ENCODE measurements around the gene SYCP3.

SYCP3 gene

DNA sequence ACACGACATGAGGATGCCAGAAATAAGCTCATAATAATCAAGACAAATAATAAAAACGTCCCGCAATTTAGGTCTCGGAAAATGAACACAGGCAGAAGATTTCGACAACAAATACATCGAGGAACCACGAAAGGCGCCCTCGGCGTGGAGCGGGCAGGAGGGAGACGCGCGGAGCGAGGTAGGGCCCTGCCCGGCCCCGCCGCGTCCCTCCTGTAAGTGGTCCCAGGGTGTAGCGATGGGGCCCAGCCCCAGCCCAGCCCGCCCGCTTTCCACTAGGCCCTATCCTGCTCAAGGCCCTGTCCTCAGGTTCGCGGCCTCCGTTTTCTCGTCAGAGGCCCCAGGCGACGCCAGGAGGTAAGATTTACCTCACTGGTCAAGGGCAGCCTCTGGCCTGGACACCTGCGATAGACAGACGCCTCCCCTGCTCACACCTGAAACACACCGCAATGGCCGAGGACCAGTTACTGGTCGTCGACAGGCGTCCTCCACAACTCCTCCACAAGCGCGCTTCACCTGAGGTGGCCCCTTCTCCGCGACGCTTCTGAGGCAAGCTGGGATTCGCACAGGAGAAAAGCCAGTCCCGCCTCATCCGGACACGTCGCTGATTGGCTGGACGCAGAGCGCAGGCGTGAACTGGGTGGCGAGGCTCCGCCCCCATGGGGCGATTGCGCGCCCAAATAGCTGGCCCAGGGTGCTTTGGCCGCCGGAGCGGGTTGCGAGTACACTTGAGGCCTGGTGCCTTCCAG is at the start of gene SYCP3:
TSS of gene SYCP3 (minus strand) at position 543 of the 746 bp plus-strand sequence. CDS start 1,527 bp downstream, outside the sequence.
- Histone ChIP-seq H3K9me3 (ENCODE audit: control insufficient read depth, insufficient read depth, low read length) (no peaks in the 10 kb centered on the region), H3K9ac (ENCODE audit: low read depth, low read length) (no peak within 1 kb of the TSS), H3K4me1 (ENCODE audit: insufficient read depth, low read length) (no peaks in the 10 kb centered on the region), H3K36me3 (ENCODE audit: insufficient read depth, low read length) (no peaks in the 10 kb centered on the region; the same call in 1 of the 2 replicates)

DNA sequence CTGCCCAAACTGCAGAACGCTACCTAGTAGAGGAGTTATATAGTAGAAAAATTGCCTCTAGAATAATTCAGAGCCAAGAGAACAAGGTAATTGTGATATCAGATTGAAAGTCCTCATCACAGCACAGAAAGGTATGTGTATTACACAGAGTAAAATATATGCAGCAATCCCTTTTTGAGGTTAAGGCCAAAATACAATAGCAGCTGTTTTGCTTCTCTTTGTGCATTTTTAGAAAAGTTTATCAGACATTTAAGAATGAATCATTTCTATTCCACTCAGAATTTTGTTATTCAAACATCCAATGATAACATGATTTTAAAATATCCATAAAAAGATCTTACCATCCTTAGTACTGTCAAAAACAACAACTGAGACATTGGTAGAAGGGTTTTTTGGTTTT is 46.4 kb upstream of the SYCP3 start:
- Histone ChIP-seq H3K9me3 (ENCODE audit: control insufficient read depth, insufficient read depth, low read length) (no peaks in the 10 kb centered on the region), H3K9ac (ENCODE audit: low read depth, low read length) (no peak overlapping the region), H3K36me3 (ENCODE audit: insufficient read depth, low read length) (no peaks in the 10 kb centered on the region), H3K4me1 (ENCODE audit: insufficient read depth, low read length) (no peaks in the 10 kb centered on the region)

DNA sequence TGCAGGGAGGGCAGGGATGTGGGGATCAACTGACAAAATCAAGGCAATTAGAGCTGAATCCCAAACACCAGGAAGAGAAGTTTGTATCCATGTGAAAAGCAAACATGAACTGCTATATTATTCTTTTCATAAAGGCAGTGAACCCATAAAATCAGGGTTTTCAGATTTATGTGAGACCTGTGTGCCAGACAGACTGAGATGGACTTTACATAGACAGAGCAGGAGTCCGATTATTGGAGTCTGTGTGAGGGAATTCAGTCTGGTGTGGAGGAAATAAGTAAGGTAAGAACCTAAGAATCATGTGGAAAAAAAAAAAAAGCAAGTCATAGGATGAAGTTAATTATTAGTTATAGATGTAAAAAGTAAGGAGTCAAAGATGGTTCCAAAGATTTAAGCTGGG is 45.1 kb upstream of the SYCP3 start:
- H3K9me3 ChIP-seq (ENCODE audit: control insufficient read depth, insufficient read depth, low read length): no peaks in the 10 kb centered on the region
- no peaks in the 10 kb centered on the region for H3K4me1 ChIP-seq (ENCODE audit: insufficient read depth, low read length)
- H3K9ac ChIP-seq (ENCODE audit: low read depth, low read length): no peak overlapping the region
- 0 out of 2 replicates have a peak, but pooled peaks cover 3% of the 10 kb centered on the region for H3K36me3 ChIP-seq (ENCODE audit: insufficient read depth, low read length)

DNA sequence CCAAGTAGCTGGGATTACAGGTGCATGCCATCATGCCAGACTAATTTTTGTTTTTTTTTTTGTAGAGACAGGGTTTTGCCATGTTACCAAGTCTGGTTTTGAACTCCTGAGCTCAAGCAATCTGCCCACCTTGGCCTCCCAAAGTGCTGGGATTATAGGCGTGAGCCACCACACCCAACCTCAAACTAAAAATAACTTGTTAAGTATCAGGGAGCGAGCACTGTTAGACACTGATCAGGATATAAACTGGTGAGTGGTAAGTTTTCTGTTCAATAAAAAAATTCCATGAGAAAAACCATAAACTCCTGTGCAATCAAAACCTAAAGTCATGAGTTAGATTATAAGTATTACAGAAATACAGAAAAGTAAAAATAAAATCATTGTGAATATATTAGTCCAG is 44.6 kb upstream of the SYCP3 start:
- H3K9me3 ChIP-seq (ENCODE audit: control insufficient read depth, insufficient read depth, low read length): no peaks in the 10 kb centered on the region
- H3K36me3 ChIP-seq (ENCODE audit: insufficient read depth, low read length): 0 out of 2 replicates have a peak, but pooled peaks cover 3% of the 10 kb centered on the region
- H3K9ac ChIP-seq (ENCODE audit: low read depth, low read length): no peak overlapping the region
- no peaks in the 10 kb centered on the region for H3K4me1 ChIP-seq (ENCODE audit: insufficient read depth, low read length)

DNA sequence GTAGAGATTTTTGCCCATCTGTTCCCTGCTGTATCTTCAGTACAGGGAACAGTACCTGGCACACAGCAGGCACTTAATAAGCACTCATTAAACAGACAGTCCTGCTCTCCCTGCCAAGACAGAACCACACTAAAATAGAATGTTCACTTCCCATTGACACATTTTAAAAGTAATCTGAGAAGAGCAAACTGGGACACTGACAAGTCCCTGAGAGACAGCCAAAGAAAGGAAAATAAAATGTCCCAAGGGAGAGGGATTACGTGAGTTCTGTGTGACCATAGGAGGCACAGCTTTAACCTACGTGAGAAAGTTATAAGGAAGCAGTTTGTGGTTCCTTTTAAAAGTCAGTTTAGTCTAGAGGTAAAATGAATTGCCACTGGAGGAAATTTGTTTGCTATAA is 43.9 kb upstream of the SYCP3 start:
- H3K36me3 ChIP-seq (ENCODE audit: insufficient read depth, low read length): 0 out of 2 replicates have a peak, but pooled peaks cover 3% of the 10 kb centered on the region
- H3K9ac ChIP-seq (ENCODE audit: low read depth, low read length): no peak overlapping the region
- H3K9me3 ChIP-seq (ENCODE audit: control insufficient read depth, insufficient read depth, low read length): no peaks in the 10 kb centered on the region
- H3K4me1 ChIP-seq (ENCODE audit: insufficient read depth, low read length): no peaks in the 10 kb centered on the region

DNA sequence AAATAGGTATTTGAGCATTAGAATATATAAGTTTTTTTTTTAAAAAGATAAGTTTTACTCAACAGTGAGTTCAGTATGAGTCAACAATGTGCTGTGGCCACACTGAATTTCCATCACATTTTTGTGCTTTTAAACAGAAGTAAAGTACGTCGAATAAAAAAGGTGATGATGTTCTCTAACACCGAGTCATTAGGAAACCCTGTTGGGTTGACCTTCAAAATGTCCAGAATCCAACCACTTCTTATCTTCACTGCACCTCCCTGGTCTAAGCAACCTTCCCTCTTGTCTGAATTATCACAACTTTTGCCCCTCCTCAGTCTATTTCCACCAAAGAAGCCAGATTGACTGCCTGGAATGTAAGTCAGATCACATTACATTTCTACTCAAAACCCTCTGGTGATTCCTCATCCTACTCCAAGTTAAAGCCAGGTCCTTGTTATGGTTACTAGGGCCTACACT is 43.0 kb upstream of the SYCP3 start:
- Histone ChIP-seq H3K9me3 (ENCODE audit: control insufficient read depth, insufficient read depth, low read length) (no peaks in the 10 kb centered on the region), H3K4me1 (ENCODE audit: insufficient read depth, low read length) (no peaks in the 10 kb centered on the region), H3K9ac (ENCODE audit: low read depth, low read length) (no peak overlapping the region), H3K36me3 (ENCODE audit: insufficient read depth, low read length) (0 out of 2 replicates have a peak, but pooled peaks cover 3% of the 10 kb centered on the region)

DNA sequence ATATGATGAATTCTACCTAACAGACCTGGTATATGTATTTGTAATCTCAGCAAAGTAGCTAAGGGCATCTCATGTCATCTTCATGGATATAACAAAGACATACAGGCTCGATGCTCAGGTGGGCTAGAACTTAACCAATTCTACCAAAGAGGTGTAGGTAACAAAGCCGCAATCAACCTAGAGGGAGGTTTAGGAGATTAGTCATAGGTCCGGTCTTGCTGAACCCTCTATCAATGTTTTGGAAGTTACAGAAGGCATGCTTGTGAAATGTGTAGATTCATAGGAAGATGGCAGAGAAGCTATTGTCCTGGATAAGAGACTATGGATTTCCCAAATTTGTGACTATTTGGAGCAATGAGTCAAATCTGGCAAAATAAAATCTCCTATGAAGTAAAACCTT is 42.6 kb upstream of the SYCP3 start:
- no peak overlapping the region for H3K9ac ChIP-seq (ENCODE audit: low read depth, low read length)
- no peaks in the 10 kb centered on the region for H3K9me3 ChIP-seq (ENCODE audit: control insufficient read depth, insufficient read depth, low read length)
- no peaks in the 10 kb centered on the region for H3K4me1 ChIP-seq (ENCODE audit: insufficient read depth, low read length)
- H3K36me3 ChIP-seq (ENCODE audit: insufficient read depth, low read length): 0 out of 2 replicates have a peak, but pooled peaks cover 3% of the 10 kb centered on the region

DNA sequence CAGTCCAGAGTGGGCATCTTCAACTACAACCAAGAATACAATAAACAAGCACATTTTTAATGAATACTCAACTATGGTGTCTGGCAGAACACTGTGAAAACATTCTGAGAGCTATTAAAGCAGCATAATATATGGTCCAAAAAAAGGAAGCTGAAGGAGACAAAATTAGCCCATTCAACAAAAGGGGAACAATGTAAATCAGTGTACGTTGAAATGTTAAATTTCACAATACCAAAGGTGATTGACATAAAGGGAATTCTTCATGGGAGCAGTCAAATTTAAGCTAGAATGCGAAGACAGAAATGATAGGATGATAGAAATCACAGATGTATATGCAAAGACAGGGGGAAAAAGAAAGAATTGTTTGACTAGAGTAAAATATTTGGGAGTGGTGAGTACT is 41.3 kb upstream of the SYCP3 start:
- no peaks in the 10 kb centered on the region for H3K9me3 ChIP-seq (ENCODE audit: control insufficient read depth, insufficient read depth, low read length)
- H3K36me3 ChIP-seq (ENCODE audit: insufficient read depth, low read length): 0 out of 2 replicates have a peak, but pooled peaks cover 3% of the 10 kb centered on the region
- H3K4me1 ChIP-seq (ENCODE audit: insufficient read depth, low read length): no peaks in the 10 kb centered on the region
- H3K9ac ChIP-seq (ENCODE audit: low read depth, low read length): no peak overlapping the region

DNA sequence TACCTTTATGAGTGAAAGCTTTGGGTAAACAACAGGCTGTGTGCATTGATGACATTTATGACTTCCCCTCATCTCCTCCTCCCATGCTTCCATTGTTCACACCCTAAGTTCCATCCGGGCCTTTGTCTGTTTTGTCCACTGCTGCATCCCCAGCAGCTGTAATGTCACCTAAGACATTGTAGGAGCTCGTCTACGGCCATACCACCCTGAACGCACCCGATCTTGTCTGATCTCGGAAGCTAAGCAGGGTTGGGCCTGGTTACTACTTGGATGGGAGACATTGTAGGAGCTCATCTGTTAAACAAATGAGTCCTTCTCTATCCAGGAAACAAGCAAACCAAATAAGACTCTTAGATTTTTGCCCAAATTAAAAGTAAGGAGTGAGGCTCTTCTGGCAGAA is 40.4 kb upstream of the SYCP3 start:
- Histone ChIP-seq H3K9ac (ENCODE audit: low read depth, low read length) (no peak overlapping the region), H3K9me3 (ENCODE audit: control insufficient read depth, insufficient read depth, low read length) (no peaks in the 10 kb centered on the region), H3K36me3 (ENCODE audit: insufficient read depth, low read length) (0 out of 2 replicates have a peak, but pooled peaks cover 3% of the 10 kb centered on the region), H3K4me1 (ENCODE audit: insufficient read depth, low read length) (no peaks in the 10 kb centered on the region)

DNA sequence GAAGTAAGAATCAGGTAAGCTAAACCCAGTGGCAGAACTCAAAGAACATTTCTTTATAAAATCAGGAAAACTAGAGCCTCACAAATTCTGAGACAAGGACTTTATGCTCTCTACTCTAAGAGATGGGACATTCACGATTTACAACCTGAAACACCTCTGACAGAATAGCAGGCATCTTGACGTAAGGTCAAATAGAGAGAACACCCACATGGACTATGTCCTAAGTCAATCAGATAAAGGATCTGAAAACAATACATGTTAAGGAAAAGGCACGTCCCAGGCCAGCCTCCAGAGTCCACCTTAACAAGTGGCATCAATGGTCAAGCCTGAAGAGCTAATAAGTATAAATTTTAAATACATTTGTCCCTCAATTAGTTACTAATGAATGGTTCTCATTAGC is 39.9 kb upstream of the SYCP3 start:
- Histone ChIP-seq H3K9ac (ENCODE audit: low read depth, low read length) (no peak overlapping the region), H3K9me3 (ENCODE audit: control insufficient read depth, insufficient read depth, low read length) (no peaks in the 10 kb centered on the region), H3K36me3 (ENCODE audit: insufficient read depth, low read length) (0 out of 2 replicates have a peak, but pooled peaks cover 3% of the 10 kb centered on the region), H3K4me1 (ENCODE audit: insufficient read depth, low read length) (no peaks in the 10 kb centered on the region)

DNA sequence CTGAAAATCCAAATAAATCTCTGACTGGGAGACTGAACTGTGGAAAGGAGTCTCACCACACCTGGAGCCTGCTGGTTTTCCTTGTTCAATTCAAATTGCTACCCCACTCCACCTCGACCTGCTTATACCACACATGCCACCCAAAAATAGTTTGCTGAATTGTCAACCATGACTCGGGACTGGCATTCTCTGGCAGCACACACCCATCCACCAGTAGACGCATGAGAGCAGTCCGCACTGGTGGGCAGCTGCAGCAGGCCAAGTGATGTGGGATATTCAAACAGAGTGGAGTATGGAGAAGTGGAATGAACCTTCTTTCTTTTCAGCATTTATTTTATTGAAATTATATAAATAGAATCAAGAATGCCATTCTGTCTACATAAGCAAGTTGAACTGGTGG is 38.7 kb upstream of the SYCP3 start:
- Histone ChIP-seq H3K9ac (ENCODE audit: low read depth, low read length) (no peak overlapping the region), H3K36me3 (ENCODE audit: insufficient read depth, low read length) (0 out of 2 replicates have a peak, but pooled peaks cover 3% of the 10 kb centered on the region), H3K4me1 (ENCODE audit: insufficient read depth, low read length) (no peaks in the 10 kb centered on the region), H3K9me3 (ENCODE audit: control insufficient read depth, insufficient read depth, low read length) (no peaks in the 10 kb centered on the region)

DNA sequence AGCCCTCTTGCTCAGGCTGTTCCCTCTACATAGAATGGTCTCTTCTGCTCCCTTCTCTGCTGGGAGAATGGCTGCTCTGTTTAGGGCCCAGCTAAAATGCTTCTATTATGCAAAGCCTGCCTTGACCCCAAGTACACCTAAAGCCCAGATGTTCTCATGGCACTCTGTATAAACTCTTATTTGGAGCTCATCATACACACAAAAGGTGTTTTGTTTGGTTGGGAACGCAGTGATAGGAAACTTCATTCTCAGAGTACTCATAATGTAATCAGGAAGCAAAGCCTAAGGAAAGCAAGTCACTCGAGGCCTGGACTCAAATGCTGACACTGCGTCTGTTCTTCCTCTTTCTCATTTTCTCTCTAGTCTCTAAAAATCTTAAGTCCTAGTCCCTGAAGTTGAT is 38.2 kb upstream of the SYCP3 start:
- Histone ChIP-seq H3K36me3 (ENCODE audit: insufficient read depth, low read length) (0 out of 2 replicates have a peak, but pooled peaks cover 3% of the 10 kb centered on the region), H3K9me3 (ENCODE audit: control insufficient read depth, insufficient read depth, low read length) (no peaks in the 10 kb centered on the region), H3K9ac (ENCODE audit: low read depth, low read length) (no peak overlapping the region), H3K4me1 (ENCODE audit: insufficient read depth, low read length) (no peaks in the 10 kb centered on the region)

DNA sequence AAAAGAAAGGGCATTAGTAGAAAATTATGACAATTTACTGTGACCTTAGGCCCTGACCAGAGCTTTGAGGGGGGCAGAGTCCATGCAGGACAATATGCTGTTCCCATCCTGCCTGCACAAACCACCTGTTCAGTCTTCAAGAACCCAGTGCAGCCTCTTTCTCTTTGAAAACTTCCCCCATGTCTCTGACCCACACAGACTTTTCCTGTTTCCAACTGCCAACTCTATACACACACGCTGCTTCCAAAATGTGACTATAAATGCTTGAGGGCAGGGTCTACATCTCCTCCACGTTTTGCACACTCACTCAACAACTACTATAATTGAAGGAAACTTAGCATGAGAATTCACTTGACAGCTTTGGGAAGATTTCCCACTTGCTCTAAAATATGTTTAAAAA is 36.6 kb upstream of the SYCP3 start:
- no peaks in the 10 kb centered on the region for H3K9me3 ChIP-seq (ENCODE audit: control insufficient read depth, insufficient read depth, low read length)
- 0 out of 2 replicates have a peak, but pooled peaks cover 3% of the 10 kb centered on the region for H3K36me3 ChIP-seq (ENCODE audit: insufficient read depth, low read length)
- H3K9ac ChIP-seq (ENCODE audit: low read depth, low read length): no peak overlapping the region
- H3K4me1 ChIP-seq (ENCODE audit: insufficient read depth, low read length): no peaks in the 10 kb centered on the region

DNA sequence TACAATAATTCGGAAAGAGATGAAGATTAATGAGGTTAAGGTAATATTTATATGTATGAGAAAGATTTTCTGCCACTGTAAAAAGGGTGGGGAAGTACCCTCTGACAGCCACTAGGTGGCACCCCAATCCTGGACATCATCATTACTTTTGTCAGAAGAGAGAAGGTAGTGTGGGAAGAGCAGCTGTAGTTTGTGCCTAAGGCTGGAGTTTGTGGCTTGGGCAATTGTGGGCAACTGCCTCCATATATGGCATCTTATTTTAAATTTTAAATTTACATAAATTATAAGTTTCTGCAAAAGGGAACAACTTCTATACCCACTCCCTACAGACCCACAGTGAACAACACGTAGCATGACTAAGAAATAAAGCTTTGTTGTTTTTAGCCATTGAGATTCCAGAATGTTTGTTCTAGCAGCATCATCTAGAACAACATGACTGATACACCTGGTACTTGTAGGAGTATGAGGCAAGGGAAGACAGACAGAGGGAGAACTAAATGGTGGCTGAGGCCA is 34.4 kb upstream of the SYCP3 start:
- Histone ChIP-seq H3K36me3 (ENCODE audit: insufficient read depth, low read length) (no peaks in the 10 kb centered on the region; the same call in 1 of the 2 replicates), H3K4me1 (ENCODE audit: insufficient read depth, low read length) (no peaks in the 10 kb centered on the region), H3K9ac (ENCODE audit: low read depth, low read length) (no peak overlapping the region), H3K9me3 (ENCODE audit: control insufficient read depth, insufficient read depth, low read length) (no peaks in the 10 kb centered on the region)

Measured in ES-I3 (cell line).